Suprapubic skin (tissue), 4 donors: ENCODE measurements around the gene CADPS. TPM values are rescaled to one million over a fixed set of nuclear protein-coding genes. Genes with fewer than 3 reads are reported as not detected.

Source experiments
- DNase-seq, 2 donors: peaks; one replicate each; pipeline ENCODE4 v3.0.0-alpha.2; 2019; ENCODE audit warnings: low spot score in 2 of 2
- H3K27ac ChIP-seq: fragments of 200-600 bp; sonication (generic); one replicate; pipeline ENCODE4 v1.5.1; 2019
- H3K27me3 ChIP-seq: fragments of 200-600 bp; sonication (generic); one replicate; pipeline ENCODE4 v1.5.1; 2019
- H3K36me3 ChIP-seq: fragments of 200-600 bp; sonication (generic); one replicate; pipeline ENCODE4 v1.5.1; 2019
- H3K4me1 ChIP-seq: fragments of 200-600 bp; sonication (generic); one replicate; pipeline ENCODE4 v1.5.1; 2019
- H3K4me3 ChIP-seq: fragments of 200-600 bp; sonication (generic); one replicate; pipeline ENCODE4 v1.5.1; 2019; ENCODE audit warnings: mild to moderate bottlenecking
- H3K9me3 ChIP-seq: fragments of 200-600 bp; sonication (generic); one replicate; pipeline ENCODE4 v1.5.1; 2019
- CTCF ChIP-seq, 2 donors: fragments of 200-600 bp in 1 of 2; fragments of 450-650 bp in 1 of 2; sonication (generic) in 1 of 2; IDR thresholded peaks; one replicate each; pipeline ENCODE4 v1.5.1; 2016 to 2019; ENCODE audit warnings: antibody characterized with exemption in 2 of 2, mild to moderate bottlenecking in 1 of 2, moderate library complexity in 1 of 2
- EP300 ChIP-seq: sonication (generic); formaldehyde crosslinking; IDR thresholded peaks from one replicate; pipeline ENCODE4 v1.6.1; 2017; ENCODE audit warnings: antibody characterized with exemption
- POLR2A ChIP-seq, 2 donors: fragments of 450-650 bp; IDR thresholded peaks; one replicate each; pipeline ENCODE4 v1.6.1; 2017; ENCODE audit warnings: antibody characterized with exemption in 2 of 2, mild to moderate bottlenecking in 2 of 2, moderate library complexity in 2 of 2
- POLR2AphosphoS5 ChIP-seq, 3 donors: sonication (generic); formaldehyde crosslinking; IDR thresholded peaks; one replicate each; pipeline ENCODE4 v1.6.1; 2017; ENCODE audit warnings: antibody characterized with exemption in 3 of 3
- WGBS: methylation state at CpG from one replicate; pipeline ENCODE4 v1.1.5; 2018; 5-methylcytosine and 5-hydroxymethylcytosine counted together
- total RNA-seq, 4 donors: library from RNA; depleted of rRNA; stranded (reverse); fragments of >200 nt; gene quantifications; one replicate each; pipeline ENCODE4 v1.1.0, GENCODE V29; 2016

Gene CADPS
- total RNA-seq, 4 donors from 2014 or later = 0.57 to 3.8 (median 3.0) TPM

- no peaks in the 10 kb centered on the region for H3K36me3 ChIP-seq
- no peaks in the 10 kb centered on the region for H3K4me1 ChIP-seq
- H3K27ac ChIP-seq = no peak overlapping the region
- DNase-seq = no peak
- H3K4me3 ChIP-seq = no peak overlapping the region
- H3K27me3 ChIP-seq = no peaks in the 10 kb centered on the region
- TF ChIP-seq POLR2AphosphoS5 (IDR thresholded peaks at IDR 0.05) (no peak), POLR2A (IDR thresholded peaks at IDR 0.05) (no peak), CTCF (IDR thresholded peaks at IDR 0.05) (no peak), EP300 (no peak)
- H3K9me3 ChIP-seq = no peaks in the 10 kb centered on the region
- WGBS = 85% methylated on average over 10 of the region's 10 CpGs
Observed at GRCh38 chr3:62421207-62421606, 454.0 kb downstream of the CADPS start.

GRCh38 chr3:62416144-62416543, 459.1 kb downstream of the CADPS start:
- no peak for TF ChIP-seq EP300
- no peak for TF ChIP-seq POLR2AphosphoS5 (IDR thresholded peaks at IDR 0.05)
- TF ChIP-seq POLR2A (IDR thresholded peaks at IDR 0.05) = no peak
- no peaks in the 10 kb centered on the region for H3K27me3 ChIP-seq
- no peak overlapping the region for H3K4me3 ChIP-seq
- no peak for DNase-seq
- H3K27ac ChIP-seq = no peak overlapping the region
- H3K9me3 ChIP-seq = no peaks in the 10 kb centered on the region
- peaks cover 3% of the 10 kb centered on the region for H3K4me1 ChIP-seq
- WGBS = 68% methylated on average over 3 of the region's 3 CpGs
- H3K36me3 ChIP-seq = no peaks in the 10 kb centered on the region

- Histone ChIP-seq H3K36me3 (no peaks in the 10 kb centered on the region), H3K27me3 (no peaks in the 10 kb centered on the region), H3K4me3 (no peak overlapping the region), H3K4me1 (peaks cover 8% of the 10 kb centered on the region), H3K27ac (no peak overlapping the region), H3K9me3 (no peaks in the 10 kb centered on the region)
- DNase-seq = no peak
- TF ChIP-seq CTCF (IDR thresholded peaks at IDR 0.05) (no peak), EP300 (no peak), POLR2A (IDR thresholded peaks at IDR 0.05) (no peak), POLR2AphosphoS5 (IDR thresholded peaks at IDR 0.05) (no peak)
- WGBS = 52% methylated on average over 9 of the region's 9 CpGs
Observed at GRCh38 chr3:62415312-62415801, 459.9 kb downstream of the CADPS start.

- 87% methylated on average over 11 of the region's 11 CpGs for WGBS
- H3K9me3 ChIP-seq = no peaks in the 10 kb centered on the region
- H3K4me3 ChIP-seq = no peak overlapping the region
- no peak for DNase-seq
- H3K27ac ChIP-seq = no peak overlapping the region
- peaks cover 8% of the 10 kb centered on the region for H3K4me1 ChIP-seq
- no peaks in the 10 kb centered on the region for H3K36me3 ChIP-seq
- H3K27me3 ChIP-seq = no peaks in the 10 kb centered on the region
- TF ChIP-seq POLR2A (IDR thresholded peaks at IDR 0.05) = no peak
- TF ChIP-seq POLR2AphosphoS5 (IDR thresholded peaks at IDR 0.05) = no peak
- TF ChIP-seq EP300 = no peak
- TF ChIP-seq CTCF (IDR thresholded peaks at IDR 0.05) = no peak
Observed at GRCh38 chr3:62414786-62415185, 460.4 kb downstream of the CADPS start.

GRCh38 chr3:62413687-62414086, 461.5 kb downstream of the CADPS start:
- Histone ChIP-seq H3K27ac (no peak overlapping the region), H3K36me3 (no peaks in the 10 kb centered on the region), H3K9me3 (no peaks in the 10 kb centered on the region), H3K27me3 (no peaks in the 10 kb centered on the region), H3K4me1 (peaks cover 8% of the 10 kb centered on the region), H3K4me3 (no peak overlapping the region)
- no peak for DNase-seq
- 75% methylated on average over 2 of the region's 2 CpGs for WGBS
- TF ChIP-seq EP300 (no peak), POLR2A (IDR thresholded peaks at IDR 0.05) (no peak)

- no peak overlapping the region for H3K27ac ChIP-seq
- peaks cover 8% of the 10 kb centered on the region for H3K4me1 ChIP-seq
- H3K4me3 ChIP-seq = no peak overlapping the region
- no peak for DNase-seq
- H3K36me3 ChIP-seq = no peaks in the 10 kb centered on the region
- no peaks in the 10 kb centered on the region for H3K27me3 ChIP-seq
- no peak for TF ChIP-seq POLR2AphosphoS5 (IDR thresholded peaks at IDR 0.05)
- TF ChIP-seq CTCF (IDR thresholded peaks at IDR 0.05) = no peak
- no peak for TF ChIP-seq POLR2A (IDR thresholded peaks at IDR 0.05)
- no peak for TF ChIP-seq EP300
- no peaks in the 10 kb centered on the region for H3K9me3 ChIP-seq
- WGBS = 83% methylated on average over 2 of the region's 2 CpGs
Observed at GRCh38 chr3:62406945-62407344, 468.3 kb downstream of the CADPS start.
